Smooth muscle cell (in vitro differentiated cells): ENCODE measurements around the gene COG6. TPM values are rescaled to one million over a fixed set of nuclear protein-coding genes. Genes with fewer than 3 reads are reported as not detected.

Source experiments
- DNase-seq: peaks from one replicate; lab custom pipeline; 2025; ENCODE audit not compliant: unreplicated experiment; lab: John Stamatoyannopoulos, UW
- H2AFZ ChIP-seq: fragments of 200-600 bp; sonication (generic); 2 replicates; pipeline ENCODE4 v1.6.0; 2016; ENCODE audit warnings: antibody characterized with exemption, low read depth, mild to moderate bottlenecking
- H3F3A ChIP-seq: fragments of 200-600 bp; sonication (generic); 2 replicates; pipeline ENCODE4 v1.6.0; 2017; ENCODE audit warnings: antibody characterized with exemption, low read depth
- H3K27ac ChIP-seq: fragments of 200-600 bp; sonication (generic); 2 replicates; pipeline ENCODE4 v1.5.1; 2016; ENCODE audit warnings: low read depth, mild to moderate bottlenecking
- H3K27me3 ChIP-seq: fragments of 200-600 bp; sonication (generic); 2 replicates; pipeline ENCODE4 v1.6.1; 2016; ENCODE audit warnings: low read depth, mild to moderate bottlenecking
- H3K36me3 ChIP-seq: fragments of 200-600 bp; sonication (generic); 2 replicates; pipeline ENCODE4 v1.5.1; 2016; ENCODE audit warnings: low read depth
- H3K4me1 ChIP-seq: fragments of 200-600 bp; sonication (generic); 2 replicates; pipeline ENCODE4 v1.5.1; 2016; ENCODE audit warnings: low read depth
- H3K4me2 ChIP-seq: fragments of 200-600 bp; sonication (generic); 2 replicates; pipeline ENCODE4 v1.6.0; 2016; ENCODE audit warnings: mild to moderate bottlenecking
- H3K4me3 ChIP-seq: fragments of 200-600 bp; sonication (generic); 2 replicates; pipeline ENCODE4 v1.5.1; 2016; ENCODE audit warnings: mild to moderate bottlenecking
- H3K79me2 ChIP-seq: fragments of 200-600 bp; sonication (generic); 2 replicates; pipeline ENCODE4 v1.6.0; 2016; ENCODE audit warnings: low read depth, mild to moderate bottlenecking
- H3K9ac ChIP-seq: fragments of 200-600 bp; sonication (generic); 2 replicates; pipeline ENCODE4 v1.6.0; 2016; ENCODE audit warnings: low read depth
- H3K9me3 ChIP-seq: fragments of 200-600 bp; sonication (generic); replicated peaks from 2 replicates; pipeline ENCODE4 v1.5.1; 2016; ENCODE audit warnings: low read depth
- H4K20me1 ChIP-seq: fragments of 200-600 bp; sonication (generic); 2 replicates; pipeline ENCODE4 v1.6.0; 2016; ENCODE audit warnings: low read depth
- WGBS: methylation state at CpG from one replicate; pipeline ENCODE4 v1.1.7; 2016; ENCODE audit warnings: low lambda C conversion rate; 5-methylcytosine and 5-hydroxymethylcytosine counted together
- polyA plus RNA-seq: library from polyadenylated mRNA; unstranded; fragments of >200 nt; fragmentation: Nextera tagmentation; extraction: Ambion mirVana; gene quantifications from 2 replicates; pipeline ENCODE4 v1.2.1, GENCODE V29; 2016
- total RNA-seq: library from RNA; depleted of rRNA; stranded (reverse); fragments of >200 nt; gene quantifications from 2 replicates; pipeline ENCODE4 v1.2.3, GENCODE V29; 2014
- TF ChIP-seq, protein P1 (sequence below): fragments of 200-600 bp; sonication (generic); IDR thresholded peaks from 2 replicates; pipeline ENCODE4 v1.5.1; 2017; ENCODE audit warnings: borderline replicate concordance, mild to moderate bottlenecking, antibody characterized with exemption; ENCODE audit not compliant: insufficient read depth, poor library complexity, severe bottlenecking

Gene COG6
- total and polyA plus RNA-seq, 2 experiments from 2014 or later = 42.9 to 84.8 TPM

DNA sequence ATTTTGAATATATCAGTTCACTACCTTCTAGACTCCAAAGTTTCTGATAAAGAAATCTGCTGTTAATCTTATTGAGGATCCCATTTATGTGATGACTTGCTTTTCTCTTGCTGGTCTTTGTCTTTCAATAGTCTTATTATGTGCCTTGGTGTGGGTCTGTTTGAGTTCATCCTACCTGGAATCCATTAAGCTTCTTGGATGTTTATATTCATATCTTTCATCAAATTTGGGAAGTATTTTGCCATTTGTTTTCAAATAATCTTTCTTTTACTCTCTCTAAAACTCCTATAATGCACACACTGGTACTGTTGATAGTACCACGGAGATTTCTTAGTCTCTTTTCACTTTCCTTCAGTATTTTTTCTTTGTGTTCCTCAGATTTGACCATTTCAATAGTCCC, 24.2 kb upstream of the COG6 start:
- Histone ChIP-seq H3K4me3 (no peak overlapping the region), H3K9ac (no peak overlapping the region), H4K20me1 (no peaks in the 10 kb centered on the region), H3K27me3 (no peaks in the 10 kb centered on the region), H2AFZ (no peak overlapping the region), H3K4me1 (peaks cover 5% of the 10 kb centered on the region), H3F3A (no peaks in the 10 kb centered on the region), H3K27ac (no peak overlapping the region), H3K36me3 (no peaks in the 10 kb centered on the region), H3K9me3 (no peaks in the 10 kb centered on the region), H3K4me2 (no peak overlapping the region), H3K79me2 (no peaks in the 10 kb centered on the region)
- WGBS = 100% methylated on average over 1 of the region's 1 CpG
- DNase-seq = no peak
- TF ChIP-seq, protein P1, sequence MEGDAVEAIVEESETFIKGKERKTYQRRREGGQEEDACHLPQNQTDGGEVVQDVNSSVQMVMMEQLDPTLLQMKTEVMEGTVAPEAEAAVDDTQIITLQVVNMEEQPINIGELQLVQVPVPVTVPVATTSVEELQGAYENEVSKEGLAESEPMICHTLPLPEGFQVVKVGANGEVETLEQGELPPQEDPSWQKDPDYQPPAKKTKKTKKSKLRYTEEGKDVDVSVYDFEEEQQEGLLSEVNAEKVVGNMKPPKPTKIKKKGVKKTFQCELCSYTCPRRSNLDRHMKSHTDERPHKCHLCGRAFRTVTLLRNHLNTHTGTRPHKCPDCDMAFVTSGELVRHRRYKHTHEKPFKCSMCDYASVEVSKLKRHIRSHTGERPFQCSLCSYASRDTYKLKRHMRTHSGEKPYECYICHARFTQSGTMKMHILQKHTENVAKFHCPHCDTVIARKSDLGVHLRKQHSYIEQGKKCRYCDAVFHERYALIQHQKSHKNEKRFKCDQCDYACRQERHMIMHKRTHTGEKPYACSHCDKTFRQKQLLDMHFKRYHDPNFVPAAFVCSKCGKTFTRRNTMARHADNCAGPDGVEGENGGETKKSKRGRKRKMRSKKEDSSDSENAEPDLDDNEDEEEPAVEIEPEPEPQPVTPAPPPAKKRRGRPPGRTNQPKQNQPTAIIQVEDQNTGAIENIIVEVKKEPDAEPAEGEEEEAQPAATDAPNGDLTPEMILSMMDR = no peak

DNA sequence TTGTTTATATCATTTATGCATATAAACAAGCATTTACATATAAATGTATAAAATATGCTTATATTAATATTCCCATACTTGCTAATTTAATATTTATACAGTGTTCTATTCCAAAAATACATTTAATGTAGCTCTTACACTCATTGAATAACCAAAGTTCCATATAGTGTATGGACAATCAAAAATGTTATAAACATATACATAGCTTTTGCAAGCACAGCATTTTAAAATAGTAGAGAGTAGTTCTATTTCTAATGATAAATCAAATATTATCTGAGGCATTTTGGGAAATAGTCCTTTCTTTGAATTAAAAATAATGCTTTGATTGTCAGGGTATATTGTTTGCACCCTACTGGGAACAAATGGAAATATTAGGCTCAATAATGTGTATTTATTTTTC, 22.5 kb upstream of the COG6 start:
- H3F3A ChIP-seq = no peaks in the 10 kb centered on the region
- no peaks in the 10 kb centered on the region for H3K79me2 ChIP-seq
- H3K27ac ChIP-seq = no peak overlapping the region
- H3K36me3 ChIP-seq = no peaks in the 10 kb centered on the region
- H4K20me1 ChIP-seq = no peaks in the 10 kb centered on the region
- H2AFZ ChIP-seq = no peak overlapping the region
- no peak overlapping the region for H3K4me2 ChIP-seq
- no peak overlapping the region for H3K4me3 ChIP-seq
- H3K27me3 ChIP-seq = no peaks in the 10 kb centered on the region
- TF ChIP-seq, protein P1 = no peak
- no peaks in the 10 kb centered on the region for H3K9me3 ChIP-seq
- no peak for DNase-seq
- no peak overlapping the region for H3K9ac ChIP-seq
- peaks cover 5% of the 10 kb centered on the region for H3K4me1 ChIP-seq

DNA sequence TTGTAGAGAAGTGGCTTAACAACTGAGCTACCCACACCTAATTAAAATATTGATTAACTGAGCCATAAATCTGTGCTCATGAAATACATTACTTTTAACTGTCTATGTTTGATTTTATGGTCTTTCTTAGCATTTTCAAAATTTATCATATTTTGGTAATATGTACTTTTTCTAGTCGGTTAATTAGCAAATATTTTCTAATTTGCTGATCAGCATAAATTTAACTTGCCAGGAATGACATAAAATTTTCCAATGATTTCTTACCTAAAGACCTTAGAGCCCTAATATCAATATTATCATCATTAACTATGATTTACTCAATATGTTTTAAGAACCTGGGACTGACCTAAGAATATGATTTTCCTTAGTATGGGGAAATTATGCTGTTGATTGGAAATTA, 19.9 kb upstream of the COG6 start:
- H3K79me2 ChIP-seq = no peaks in the 10 kb centered on the region

DNA sequence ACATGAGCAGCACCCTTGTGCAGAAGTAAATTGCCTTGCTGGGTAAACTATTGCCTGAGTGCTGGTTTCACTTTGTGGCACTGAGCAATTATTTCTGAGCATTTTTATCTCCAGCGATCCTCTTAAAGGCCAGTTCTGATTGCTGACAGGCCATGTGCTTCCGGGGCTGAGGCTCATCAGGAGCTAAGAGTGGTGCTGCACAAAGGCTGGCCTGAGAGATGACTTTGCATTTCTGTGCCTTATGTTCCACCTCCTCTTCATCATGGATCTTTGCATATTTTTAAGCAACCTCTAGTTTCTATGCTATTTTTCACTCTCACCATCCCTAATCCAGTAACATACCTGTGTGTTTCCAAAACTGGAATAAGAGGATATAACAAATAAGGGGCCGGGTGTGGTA, 17.6 kb upstream of the COG6 start:
- no peak for DNase-seq
- Histone ChIP-seq H3K4me1 (peaks cover 5% of the 10 kb centered on the region), H4K20me1 (no peaks in the 10 kb centered on the region), H3K9ac (no peak overlapping the region), H3K9me3 (no peaks in the 10 kb centered on the region), H3F3A (no peaks in the 10 kb centered on the region), H3K79me2 (no peaks in the 10 kb centered on the region), H3K27ac (no peak overlapping the region), H3K4me3 (no peak overlapping the region), H2AFZ (peak overlapping the region; percentile 21), H3K27me3 (no peaks in the 10 kb centered on the region), H3K36me3 (no peaks in the 10 kb centered on the region), H3K4me2 (no peak overlapping the region)
- 26% methylated on average over 3 of the region's 3 CpGs for WGBS
- TF ChIP-seq, protein P1 = no peak

More for the DNA sequence above, 19.9 kb upstream of the COG6 start:
- no peak overlapping the region for H3K27ac ChIP-seq
- no peak for DNase-seq
- H3K4me2 ChIP-seq = no peak overlapping the region
- no peaks in the 10 kb centered on the region for H3F3A ChIP-seq
- H3K4me1 ChIP-seq = peaks cover 5% of the 10 kb centered on the region
- no peaks in the 10 kb centered on the region for H3K27me3 ChIP-seq
- no peaks in the 10 kb centered on the region for H4K20me1 ChIP-seq
- TF ChIP-seq, protein P1 = no peak
- no peak overlapping the region for H3K4me3 ChIP-seq
- H3K9me3 ChIP-seq = no peaks in the 10 kb centered on the region
- 97% methylated on average over 1 of the region's 1 CpG for WGBS
- no peak overlapping the region for H3K9ac ChIP-seq
- H2AFZ ChIP-seq = no peak overlapping the region
- H3K36me3 ChIP-seq = no peaks in the 10 kb centered on the region
